Suprapubic skin (tissue), 4 donors: ENCODE data around the gene SLC9B1. TPM values are rescaled to one million over a fixed set of nuclear protein-coding genes. Genes with fewer than 3 reads are reported as not detected.
"Not testable (repeated sequence)": the region's sequence is repeated elsewhere in the genome, so short reads cannot be mapped to it uniquely, and the experiment has no call there.

Source experiments
- DNase-seq, 2 donors: peaks; one replicate each; pipeline ENCODE4 v3.0.0-alpha.2; 2019; ENCODE audit warnings: low spot score in 2 of 2
- H3K27ac ChIP-seq: fragments of 200-600 bp; sonication (generic); one replicate; pipeline ENCODE4 v1.5.1; 2019
- H3K27me3 ChIP-seq: fragments of 200-600 bp; sonication (generic); one replicate; pipeline ENCODE4 v1.5.1; 2019
- H3K36me3 ChIP-seq: fragments of 200-600 bp; sonication (generic); one replicate; pipeline ENCODE4 v1.5.1; 2019
- H3K4me1 ChIP-seq: fragments of 200-600 bp; sonication (generic); one replicate; pipeline ENCODE4 v1.5.1; 2019
- H3K4me3 ChIP-seq: fragments of 200-600 bp; sonication (generic); one replicate; pipeline ENCODE4 v1.5.1; 2019; ENCODE audit warnings: mild to moderate bottlenecking
- H3K9me3 ChIP-seq: fragments of 200-600 bp; sonication (generic); one replicate; pipeline ENCODE4 v1.5.1; 2019
- CTCF ChIP-seq, 2 donors: fragments of 200-600 bp in 1 of 2; fragments of 450-650 bp in 1 of 2; sonication (generic) in 1 of 2; IDR thresholded peaks; one replicate each; pipeline ENCODE4 v1.5.1; 2016 to 2019; ENCODE audit warnings: antibody characterized with exemption in 2 of 2, mild to moderate bottlenecking in 1 of 2, moderate library complexity in 1 of 2
- EP300 ChIP-seq: sonication (generic); formaldehyde crosslinking; IDR thresholded peaks from one replicate; pipeline ENCODE4 v1.6.1; 2017; ENCODE audit warnings: antibody characterized with exemption
- POLR2A ChIP-seq, 2 donors: fragments of 450-650 bp; IDR thresholded peaks; one replicate each; pipeline ENCODE4 v1.6.1; 2017; ENCODE audit warnings: antibody characterized with exemption in 2 of 2, mild to moderate bottlenecking in 2 of 2, moderate library complexity in 2 of 2
- POLR2AphosphoS5 ChIP-seq, 3 donors: sonication (generic); formaldehyde crosslinking; IDR thresholded peaks; one replicate each; pipeline ENCODE4 v1.6.1; 2017; ENCODE audit warnings: antibody characterized with exemption in 3 of 3
- WGBS: methylation state at CpG from one replicate; pipeline ENCODE4 v1.1.5; 2018; 5-methylcytosine and 5-hydroxymethylcytosine counted together
- total RNA-seq, 4 donors: library from RNA; depleted of rRNA; stranded (reverse); fragments of >200 nt; gene quantifications; one replicate each; pipeline ENCODE4 v1.1.0, GENCODE V29; 2016

The SLC9B1 gene
- total RNA-seq, 4 donors from 2014 or later, result 0.30 to 2.9 TPM; not detected in 2

- 94% methylated on average over 2 of the region's 2 CpGs for WGBS
- TF ChIP-seq CTCF (IDR thresholded peaks at IDR 0.05) (no peak), POLR2AphosphoS5 (IDR thresholded peaks at IDR 0.05) (no peak), POLR2A (IDR thresholded peaks at IDR 0.05) (no peak), EP300 (no peak)
These were observed 83.8 kb downstream of the SLC9B1 start for GRCh38 chr4:102935716-102936115.

GRCh38 chr4:102919697-102920096, 99.8 kb downstream of the SLC9B1 start:
- not testable (repeated sequence) for H3K36me3 ChIP-seq, H3K27ac ChIP-seq, H3K27me3 ChIP-seq, H3K4me3 ChIP-seq, H3K9me3 ChIP-seq, DNase-seq, H3K4me1 ChIP-seq
- WGBS, result 96% methylated on average over 7 of the region's 8 CpGs

More at GRCh38 chr4:102935716-102936115, 83.8 kb downstream of the SLC9B1 start:
- DNase-seq, result no peak
- Histone ChIP-seq H3K4me3 (no peak overlapping the region), H3K36me3 (no peaks in the 10 kb centered on the region), H3K4me1 (no peaks in the 10 kb centered on the region), H3K27me3 (no peaks in the 10 kb centered on the region), H3K9me3 (no peaks in the 10 kb centered on the region), H3K27ac (no peak overlapping the region)

GRCh38 chr4:102918859-102919258, 100.6 kb downstream of the SLC9B1 start:
- H3K4me1 ChIP-seq, result no peaks in the 10 kb centered on the region
- no peak overlapping the region for H3K27ac ChIP-seq
- 87% methylated on average over 3 of the region's 3 CpGs for WGBS
- no peaks in the 10 kb centered on the region for H3K27me3 ChIP-seq
- no peaks in the 10 kb centered on the region for H3K36me3 ChIP-seq
- H3K4me3 ChIP-seq, result no peak overlapping the region
- DNase-seq, result no peak
- TF ChIP-seq POLR2A (IDR thresholded peaks at IDR 0.05), result no peak
- no peak for TF ChIP-seq EP300
- TF ChIP-seq CTCF (IDR thresholded peaks at IDR 0.05), result no peak
- TF ChIP-seq POLR2AphosphoS5 (IDR thresholded peaks at IDR 0.05), result no peak
- H3K9me3 ChIP-seq, result peaks cover 8% of the 10 kb centered on the region

GRCh38 chr4:102901804-102902203, 117.7 kb downstream of the SLC9B1 start:
- Histone ChIP-seq H3K4me3 (no peak overlapping the region), H3K27me3 (no peaks in the 10 kb centered on the region), H3K9me3 (no peaks in the 10 kb centered on the region), H3K4me1 (no peaks in the 10 kb centered on the region), H3K27ac (no peak overlapping the region), H3K36me3 (no peaks in the 10 kb centered on the region)
- no peak for TF ChIP-seq POLR2A (IDR thresholded peaks at IDR 0.05)
- no peak for TF ChIP-seq EP300
- no peak for TF ChIP-seq CTCF (IDR thresholded peaks at IDR 0.05)
- no peak for TF ChIP-seq POLR2AphosphoS5 (IDR thresholded peaks at IDR 0.05)
- no peak for DNase-seq
- WGBS, result 81% methylated on average over 2 of the region's 2 CpGs

GRCh38 chr4:102897610-102898009, 121.9 kb downstream of the SLC9B1 start:
- H3K27me3 ChIP-seq, H3K36me3 ChIP-seq, H3K4me1 ChIP-seq, H3K4me3 ChIP-seq, DNase-seq, H3K9me3 ChIP-seq, H3K27ac ChIP-seq: not testable (repeated sequence)
- 91% methylated on average over 3 of the region's 3 CpGs for WGBS

GRCh38 chr4:102896547-102896946, 123.0 kb downstream of the SLC9B1 start:
- H3K27me3 ChIP-seq, H3K4me3 ChIP-seq, H3K27ac ChIP-seq, DNase-seq, H3K4me1 ChIP-seq, H3K36me3 ChIP-seq, H3K9me3 ChIP-seq: not testable (repeated sequence)
- 84% methylated on average over 5 of the region's 5 CpGs for WGBS

- H3K27me3 ChIP-seq, H3K4me1 ChIP-seq, H3K27ac ChIP-seq, H3K9me3 ChIP-seq, H3K4me3 ChIP-seq, DNase-seq, H3K36me3 ChIP-seq: not testable (repeated sequence)
- WGBS, result 48% methylated on average over 3 of the region's 3 CpGs
These were observed 129.6 kb downstream of the SLC9B1 start for GRCh38 chr4:102889866-102890265.

- H3K27ac ChIP-seq, H3K9me3 ChIP-seq, H3K4me1 ChIP-seq, H3K36me3 ChIP-seq, H3K27me3 ChIP-seq, DNase-seq, H3K4me3 ChIP-seq: not testable (repeated sequence)
- WGBS, result 90% methylated on average over 2 of the region's 2 CpGs
These were observed 130.9 kb downstream of the SLC9B1 start for GRCh38 chr4:102888570-102888969.
